ENCODE results near the gene IFT74.
"Not testable (repeated sequence)": the region's sequence is repeated elsewhere in the genome, so short reads cannot be mapped to it uniquely, and the experiment has no call there.

Gene IFT74

GRCh38 chr9:27073841-27074728 lies 117.9 kb downstream of the IFT74 start:
- DNase-seq (ENCODE audit: low spot score) = no peak

GRCh38 chr9:27078685-27079084 lies 122.5 kb downstream of the IFT74 start:
- no peak for DNase-seq (ENCODE audit: low spot score)

DNA sequence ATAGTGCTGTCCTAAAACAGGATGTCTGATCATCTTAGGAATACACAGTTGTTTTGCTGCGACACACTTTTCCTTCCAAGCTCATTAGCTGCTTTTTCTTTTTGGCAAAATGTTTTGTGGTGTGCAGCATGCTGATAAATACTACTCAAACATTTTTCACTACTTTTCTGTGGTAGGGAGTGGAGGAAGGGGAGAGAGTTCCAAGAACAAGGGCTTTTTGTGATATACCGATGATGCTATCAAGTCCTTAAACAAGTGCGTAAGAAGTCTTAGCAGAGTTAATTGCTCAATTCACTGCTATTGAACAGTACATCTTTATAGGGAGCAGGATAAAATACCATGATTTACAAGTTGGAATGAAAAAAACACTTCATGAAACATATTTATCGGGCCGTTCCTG lies 129.2 kb downstream of the IFT74 start:
- DNase-seq (ENCODE audit: low spot score) = no peak

DNA sequence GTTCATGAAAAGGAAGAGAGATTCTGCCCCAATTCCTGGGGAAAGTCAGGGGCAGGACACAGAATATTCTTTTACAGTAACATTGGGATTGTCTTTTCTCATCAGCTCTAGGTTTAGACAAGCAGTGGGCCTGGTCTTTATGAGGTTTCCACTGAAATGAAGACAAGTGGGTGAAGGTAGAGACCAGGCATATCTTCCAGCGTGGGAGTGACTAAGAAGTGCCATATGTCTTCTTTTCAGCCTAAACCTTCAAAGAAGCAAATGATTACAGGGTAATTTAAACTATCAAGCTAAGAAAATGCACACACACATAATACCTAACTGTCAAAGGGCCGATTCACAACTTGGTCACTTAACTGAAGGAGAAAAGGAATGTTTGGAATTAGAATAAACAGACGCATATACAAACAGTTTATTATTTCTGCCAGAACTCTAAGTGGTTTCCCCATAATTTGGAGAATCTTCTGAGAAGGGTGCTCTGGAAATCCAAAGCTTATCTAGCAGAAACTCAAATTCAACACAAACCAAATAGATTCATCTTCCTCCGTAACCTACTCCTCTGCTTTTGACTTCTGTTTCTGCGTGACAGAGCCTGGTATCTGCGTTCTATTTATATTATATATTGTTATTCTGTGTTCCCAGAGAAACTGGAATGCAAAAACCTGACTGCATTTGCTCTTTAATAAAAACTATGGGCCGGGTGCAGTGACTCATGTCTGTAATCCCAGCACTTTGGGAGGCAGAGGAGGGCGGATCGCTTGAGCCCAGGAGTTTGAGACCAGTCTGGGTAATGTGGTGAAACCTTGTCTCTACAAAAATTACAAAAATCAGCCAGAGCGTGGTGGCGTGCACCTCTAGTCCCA lies 130.8 kb downstream of the IFT74 start:
- no peak for DNase-seq (ENCODE audit: low spot score)

- no peak for DNase-seq (ENCODE audit: low spot score)
Measured at GRCh38 chr9:27088981-27089380, 132.8 kb downstream of the IFT74 start.

GRCh38 chr9:27089706-27090105 lies 133.5 kb downstream of the IFT74 start:
- no peak for DNase-seq (ENCODE audit: low spot score)

DNA sequence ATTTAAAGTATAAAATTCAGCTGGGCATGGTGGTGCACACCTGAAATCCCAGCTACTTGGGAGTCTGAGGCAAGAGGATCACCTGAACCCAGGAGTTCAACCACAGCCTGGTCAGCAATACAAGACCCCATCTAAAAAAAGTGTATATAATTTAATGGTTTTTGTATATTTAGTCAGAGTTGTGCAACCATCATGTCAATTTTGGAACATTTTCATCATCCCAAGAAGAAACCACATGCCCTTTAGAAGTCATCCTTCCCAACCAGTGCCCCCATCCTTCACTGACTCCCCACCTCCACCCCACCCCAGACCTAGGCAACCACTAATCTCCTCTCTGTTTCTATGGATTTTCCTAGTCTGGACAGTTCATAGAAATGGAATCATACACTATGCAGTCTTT lies 134.0 kb downstream of the IFT74 start:
- no peak for DNase-seq (ENCODE audit: low spot score)

DNA sequence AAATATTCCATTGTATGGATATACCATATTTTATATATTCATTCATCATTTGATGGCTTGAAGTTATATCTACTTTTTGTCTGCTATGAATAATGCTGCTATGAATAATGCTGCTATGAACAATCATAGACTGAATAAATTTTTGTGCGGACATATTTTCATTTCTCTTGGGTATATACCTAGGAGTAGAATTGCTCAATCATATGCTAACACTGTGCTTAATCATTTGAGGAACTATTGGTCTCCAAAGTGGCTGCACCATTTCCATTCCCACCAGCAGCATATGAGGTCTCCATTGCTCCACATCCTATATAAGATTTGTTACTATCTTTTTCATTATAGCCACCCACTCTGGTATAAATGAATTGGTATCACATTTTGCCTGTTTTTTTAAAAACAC lies 134.5 kb downstream of the IFT74 start:
- DNase-seq (ENCODE audit: low spot score) = no peak

DNA sequence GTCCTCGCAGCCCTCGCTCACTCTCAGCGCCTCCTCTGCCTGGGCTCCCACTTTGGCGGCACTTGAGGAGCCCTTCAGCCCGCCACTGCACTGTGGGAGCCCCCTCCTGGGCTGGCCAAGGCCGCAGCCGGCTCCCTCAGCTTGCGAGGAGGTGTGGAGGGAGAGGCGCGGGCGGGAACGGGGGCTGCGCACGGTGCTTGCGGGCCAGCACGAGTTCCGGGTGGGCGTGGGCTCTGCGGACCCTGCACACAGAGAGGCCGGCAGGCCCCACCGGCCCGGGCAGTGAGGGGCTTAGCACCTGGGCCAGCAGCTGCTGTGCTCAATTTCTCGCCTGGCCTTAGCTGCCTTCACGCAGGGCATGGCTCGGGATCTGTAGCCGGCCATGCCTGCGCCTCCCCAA lies 136.3 kb downstream of the IFT74 start:
- DNase-seq (ENCODE audit: low spot score) = not testable (repeated sequence)

DNA sequence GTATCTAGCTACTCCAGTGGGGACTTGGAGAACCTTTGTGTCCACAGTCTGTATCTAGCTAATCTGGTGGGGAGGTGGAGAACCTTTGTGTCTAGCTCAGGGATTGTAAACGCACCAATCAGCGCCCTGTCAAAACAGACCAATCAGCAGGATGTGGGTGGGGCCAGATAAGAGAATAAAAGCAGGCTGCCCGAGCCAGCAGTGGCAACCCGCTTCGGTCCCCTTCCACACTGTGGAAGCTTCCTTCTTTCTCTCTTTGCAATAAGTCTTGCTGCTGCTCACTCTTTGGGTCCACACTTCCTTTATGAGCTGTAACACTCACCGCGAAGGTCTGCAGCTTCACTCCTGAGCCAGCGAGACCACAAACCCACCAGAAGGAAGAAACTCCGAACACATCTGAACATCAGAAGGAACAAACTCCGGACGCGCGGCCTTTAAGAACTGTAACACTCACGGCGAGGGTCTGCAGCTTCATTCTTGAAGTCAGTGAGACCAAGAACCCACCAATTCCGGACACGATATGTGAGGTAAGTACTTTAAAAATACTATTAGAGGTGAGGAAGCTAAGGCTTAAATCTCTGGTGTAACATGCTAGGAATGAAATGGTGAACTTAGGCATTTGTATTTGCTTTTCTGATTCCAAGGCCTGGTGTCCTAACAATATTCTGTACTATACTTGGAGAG lies 137.3 kb downstream of the IFT74 start:
- not testable (repeated sequence) for DNase-seq (ENCODE audit: low spot score)

GRCh38 chr9:27094640-27095298 lies 138.6 kb downstream of the IFT74 start:
- DNase-seq (ENCODE audit: low spot score) = peak; percentile 14

DNA sequence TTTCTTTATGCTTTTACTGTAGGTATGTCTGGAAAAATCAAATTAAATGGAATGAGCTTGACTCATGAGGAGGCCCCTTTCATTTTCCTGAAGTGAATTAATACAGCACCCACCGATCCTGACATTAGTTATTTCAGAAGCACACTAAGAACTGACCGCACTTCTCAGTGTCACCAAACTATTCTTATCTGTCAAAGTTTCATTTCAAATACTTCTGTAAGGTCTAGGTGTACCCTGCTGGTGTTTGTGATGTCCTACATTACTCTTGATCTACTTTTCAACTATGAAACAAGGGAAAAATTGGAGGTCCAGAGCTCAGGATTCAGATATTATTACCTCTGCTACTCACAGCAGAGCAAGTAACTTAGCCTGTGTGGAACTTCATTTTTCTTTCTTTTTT lies 151.0 kb downstream of the IFT74 start:
- DNase-seq (ENCODE audit: low spot score) = no peak

DNA sequence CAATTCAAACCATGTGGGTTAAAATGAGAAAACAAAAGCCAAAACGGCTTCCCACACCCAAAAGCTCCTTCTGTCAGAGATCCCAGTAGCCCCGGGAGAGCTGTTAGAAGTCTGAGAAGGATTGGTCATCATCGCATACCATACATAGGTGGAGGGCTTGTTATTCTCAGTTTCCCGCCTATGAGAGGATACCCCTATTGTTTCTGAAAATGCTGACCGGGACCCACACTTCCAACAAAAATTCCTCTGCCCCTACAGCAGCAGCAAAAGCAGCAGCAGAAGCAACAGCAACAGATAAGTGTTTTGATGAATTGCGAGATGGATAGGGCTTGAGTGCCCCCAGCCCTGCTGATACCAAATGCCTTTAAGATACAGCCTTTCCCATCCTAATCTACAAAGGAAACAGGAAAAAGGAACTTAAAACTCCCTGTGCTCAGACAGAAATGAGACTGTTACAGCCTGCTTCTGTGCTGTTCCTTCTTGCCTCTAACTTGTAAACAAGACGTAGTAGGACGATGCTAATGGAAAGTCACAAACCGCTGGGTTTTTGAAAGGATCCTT lies 152.8 kb downstream of the IFT74 start, which contains the start of gene TEK:
TSS of gene TEK (plus strand) at position 245 of the 561 bp plus-strand sequence. CDS start 366 bp downstream, outside the sequence.
- no peak for DNase-seq (ENCODE audit: low spot score)

DNA sequence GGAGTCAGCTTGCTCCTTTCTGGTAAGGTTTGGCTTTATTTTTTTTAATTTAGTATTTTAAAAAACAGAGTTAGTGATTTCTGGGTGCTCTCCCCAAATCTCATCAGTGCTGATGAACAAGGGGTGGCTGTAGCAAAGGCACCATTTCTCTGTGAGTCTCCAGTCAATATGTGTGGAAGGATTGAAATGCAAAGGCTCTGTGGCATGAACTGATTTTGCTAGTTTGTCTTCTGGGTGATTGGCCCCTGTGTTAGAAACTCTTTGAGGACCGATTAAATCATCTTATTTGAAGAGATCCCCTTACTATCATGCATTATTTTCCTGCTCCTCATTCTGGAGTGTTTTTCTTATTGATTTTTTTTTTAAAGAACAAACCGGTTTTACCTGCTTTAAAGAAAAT lies 153.4 kb downstream of the IFT74 start:
- no peak for DNase-seq (ENCODE audit: low spot score)

GRCh38 chr9:27110181-27110580 lies 154.0 kb downstream of the IFT74 start:
- no peak for DNase-seq (ENCODE audit: low spot score)

DNA sequence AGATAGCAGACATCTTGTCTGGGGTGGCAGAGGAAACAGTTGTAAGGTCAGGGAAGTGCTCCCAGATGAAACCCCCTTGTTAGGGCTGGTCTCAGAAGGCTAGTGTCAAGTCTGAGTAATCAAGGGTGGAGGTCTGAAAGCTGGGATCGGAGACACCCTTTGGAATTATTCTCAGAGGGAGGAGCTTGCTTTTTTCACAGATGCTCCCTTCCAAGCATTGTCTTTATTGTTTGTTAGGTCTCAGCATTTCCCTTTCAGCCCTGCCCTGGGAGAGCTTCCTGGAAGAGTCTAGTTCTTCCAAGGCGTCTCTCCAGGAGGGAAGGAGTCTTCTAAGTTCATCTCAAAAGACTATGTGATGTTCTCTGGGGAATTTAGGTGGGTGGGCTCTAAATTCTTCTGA lies 156.0 kb downstream of the IFT74 start:
- DNase-seq (ENCODE audit: low spot score) = no peak
